ENCODE data around the gene CDH4.

CDH4 gene

DNA sequence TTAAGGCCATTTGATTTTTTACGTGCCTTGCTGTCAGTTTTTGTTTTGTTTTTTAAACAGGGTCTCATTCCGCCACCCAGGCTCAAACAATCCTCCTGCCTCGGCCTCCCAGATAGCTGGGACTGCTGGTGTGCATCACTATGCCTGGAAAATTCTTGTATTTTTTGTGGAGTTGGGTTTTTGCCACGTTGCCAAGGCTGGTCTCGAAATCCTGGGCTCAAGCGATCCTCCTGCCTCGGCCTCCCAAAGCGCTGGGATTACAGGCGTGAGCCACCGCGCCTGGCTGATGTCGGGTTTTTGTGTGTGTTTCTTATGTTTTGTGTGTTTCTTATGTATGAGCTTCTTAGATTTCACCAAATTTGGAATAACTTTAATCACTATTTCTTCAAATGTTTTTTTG, 708.8 kb downstream of the CDH4 start:
- TF ChIP-seq GABPA (IDR thresholded peaks at IDR 0.05; ENCODE audit: low read depth), result no peak
- no peak for TF ChIP-seq SPI1 (IDR thresholded peaks at IDR 0.05; ENCODE audit: borderline replicate concordance, low read depth)
- TF ChIP-seq, protein P1, sequence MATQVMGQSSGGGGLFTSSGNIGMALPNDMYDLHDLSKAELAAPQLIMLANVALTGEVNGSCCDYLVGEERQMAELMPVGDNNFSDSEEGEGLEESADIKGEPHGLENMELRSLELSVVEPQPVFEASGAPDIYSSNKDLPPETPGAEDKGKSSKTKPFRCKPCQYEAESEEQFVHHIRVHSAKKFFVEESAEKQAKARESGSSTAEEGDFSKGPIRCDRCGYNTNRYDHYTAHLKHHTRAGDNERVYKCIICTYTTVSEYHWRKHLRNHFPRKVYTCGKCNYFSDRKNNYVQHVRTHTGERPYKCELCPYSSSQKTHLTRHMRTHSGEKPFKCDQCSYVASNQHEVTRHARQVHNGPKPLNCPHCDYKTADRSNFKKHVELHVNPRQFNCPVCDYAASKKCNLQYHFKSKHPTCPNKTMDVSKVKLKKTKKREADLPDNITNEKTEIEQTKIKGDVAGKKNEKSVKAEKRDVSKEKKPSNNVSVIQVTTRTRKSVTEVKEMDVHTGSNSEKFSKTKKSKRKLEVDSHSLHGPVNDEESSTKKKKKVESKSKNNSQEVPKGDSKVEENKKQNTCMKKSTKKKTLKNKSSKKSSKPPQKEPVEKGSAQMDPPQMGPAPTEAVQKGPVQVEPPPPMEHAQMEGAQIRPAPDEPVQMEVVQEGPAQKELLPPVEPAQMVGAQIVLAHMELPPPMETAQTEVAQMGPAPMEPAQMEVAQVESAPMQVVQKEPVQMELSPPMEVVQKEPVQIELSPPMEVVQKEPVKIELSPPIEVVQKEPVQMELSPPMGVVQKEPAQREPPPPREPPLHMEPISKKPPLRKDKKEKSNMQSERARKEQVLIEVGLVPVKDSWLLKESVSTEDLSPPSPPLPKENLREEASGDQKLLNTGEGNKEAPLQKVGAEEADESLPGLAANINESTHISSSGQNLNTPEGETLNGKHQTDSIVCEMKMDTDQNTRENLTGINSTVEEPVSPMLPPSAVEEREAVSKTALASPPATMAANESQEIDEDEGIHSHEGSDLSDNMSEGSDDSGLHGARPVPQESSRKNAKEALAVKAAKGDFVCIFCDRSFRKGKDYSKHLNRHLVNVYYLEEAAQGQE (IDR thresholded peaks at IDR 0.05; ENCODE audit: insufficient replicate concordance, low read depth), result no peak
- TF ChIP-seq CTCF (IDR thresholded peaks at IDR 0.05; ENCODE audit: insufficient read depth, low read length), result no peak
- no peak for TF ChIP-seq POLR2AphosphoS5 (IDR thresholded peaks at IDR 0.05; ENCODE audit: low read depth)
- H3K4me3 ChIP-seq (replicated peaks; ENCODE audit: insufficient read depth, low read length), result no peak overlapping the region
- no peak overlapping the region for H3K27ac ChIP-seq (replicated peaks)
- peaks cover 12% of the 10 kb centered on the region for H3K27me3 ChIP-seq (ENCODE audit: insufficient read depth, poor library complexity, severe bottlenecking)
- no peak for DNase-seq (ENCODE audit: low read depth in 1 of 2, low spot score in 1 of 2)

DNA sequence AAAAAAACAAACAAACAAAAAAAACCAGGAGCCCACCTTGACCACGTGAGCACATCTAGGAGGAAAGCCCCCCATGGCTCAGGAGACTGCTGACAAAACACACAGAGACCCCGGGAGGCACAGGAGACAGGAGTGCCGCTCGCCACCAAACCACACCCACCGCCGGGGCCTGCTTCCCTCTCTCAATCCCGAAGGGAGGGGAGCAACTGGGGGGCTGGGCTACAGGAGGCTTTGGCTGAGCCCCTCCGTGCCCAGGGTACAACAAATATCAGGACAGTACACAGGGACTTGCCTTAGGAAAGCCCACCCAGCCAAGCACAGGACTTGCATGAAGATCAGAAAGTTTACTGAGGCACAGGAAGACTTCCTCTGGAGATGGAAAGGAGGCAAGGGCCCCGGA, 711.1 kb downstream of the CDH4 start:
- no peak for DNase-seq (ENCODE audit: low read depth in 1 of 2, low spot score in 1 of 2)
- Histone ChIP-seq H3K27ac (replicated peaks) (no peak overlapping the region), H3K4me3 (replicated peaks; ENCODE audit: insufficient read depth, low read length) (no peak overlapping the region), H3K27me3 (ENCODE audit: insufficient read depth, poor library complexity, severe bottlenecking) (peaks cover 16% of the 10 kb centered on the region)
- TF ChIP-seq, protein P1 (IDR thresholded peaks at IDR 0.05; ENCODE audit: insufficient replicate concordance, low read depth), result no peak
- no peak for TF ChIP-seq POLR2AphosphoS5 (IDR thresholded peaks at IDR 0.05; ENCODE audit: low read depth)
- no peak for TF ChIP-seq CTCF (IDR thresholded peaks at IDR 0.05; ENCODE audit: insufficient read depth, low read length)
- no peak for TF ChIP-seq GABPA (IDR thresholded peaks at IDR 0.05; ENCODE audit: low read depth)
- no peak for TF ChIP-seq SPI1 (IDR thresholded peaks at IDR 0.05; ENCODE audit: borderline replicate concordance, low read depth)

- TF ChIP-seq POLR2AphosphoS5 (IDR thresholded peaks at IDR 0.05; ENCODE audit: low read depth) (no peak), GABPA (IDR thresholded peaks at IDR 0.05; ENCODE audit: low read depth) (no peak), CTCF (IDR thresholded peaks at IDR 0.05; ENCODE audit: insufficient read depth, low read length) (no peak), SPI1 (IDR thresholded peaks at IDR 0.05; ENCODE audit: borderline replicate concordance, low read depth) (no peak)
- TF ChIP-seq, protein P1 (IDR thresholded peaks at IDR 0.05; ENCODE audit: insufficient replicate concordance, low read depth), result no peak
- H3K4me3 ChIP-seq (replicated peaks; ENCODE audit: insufficient read depth, low read length), result no peak overlapping the region
- no peak overlapping the region for H3K27ac ChIP-seq (replicated peaks)
- no peak for DNase-seq (ENCODE audit: low read depth in 1 of 2, low spot score in 1 of 2)
- peaks cover 16% of the 10 kb centered on the region for H3K27me3 ChIP-seq (ENCODE audit: insufficient read depth, poor library complexity, severe bottlenecking)
Measured at GRCh38 chr20:61963885-61964674, 712.0 kb downstream of the CDH4 start.
